ENCODE data around the gene CIB4.

- TF ChIP-seq CTCF (IDR thresholded peaks at IDR 0.05) = no peak
- no peak for TF ChIP-seq POLR2A (IDR thresholded peaks at IDR 0.05)
Measured at GRCh38 chr2:26598996-26599373, 42.2 kb downstream of the CIB4 start.

Data from prostate gland (tissue), 2 donors.